ENCODE measurements around the gene RASGEF1C.

Gene RASGEF1C

GRCh38 chr5:180081481-180081880 lies 127.5 kb downstream of the RASGEF1C start:
- no peak for DNase-seq (ENCODE audit: low spot score)

DNA sequence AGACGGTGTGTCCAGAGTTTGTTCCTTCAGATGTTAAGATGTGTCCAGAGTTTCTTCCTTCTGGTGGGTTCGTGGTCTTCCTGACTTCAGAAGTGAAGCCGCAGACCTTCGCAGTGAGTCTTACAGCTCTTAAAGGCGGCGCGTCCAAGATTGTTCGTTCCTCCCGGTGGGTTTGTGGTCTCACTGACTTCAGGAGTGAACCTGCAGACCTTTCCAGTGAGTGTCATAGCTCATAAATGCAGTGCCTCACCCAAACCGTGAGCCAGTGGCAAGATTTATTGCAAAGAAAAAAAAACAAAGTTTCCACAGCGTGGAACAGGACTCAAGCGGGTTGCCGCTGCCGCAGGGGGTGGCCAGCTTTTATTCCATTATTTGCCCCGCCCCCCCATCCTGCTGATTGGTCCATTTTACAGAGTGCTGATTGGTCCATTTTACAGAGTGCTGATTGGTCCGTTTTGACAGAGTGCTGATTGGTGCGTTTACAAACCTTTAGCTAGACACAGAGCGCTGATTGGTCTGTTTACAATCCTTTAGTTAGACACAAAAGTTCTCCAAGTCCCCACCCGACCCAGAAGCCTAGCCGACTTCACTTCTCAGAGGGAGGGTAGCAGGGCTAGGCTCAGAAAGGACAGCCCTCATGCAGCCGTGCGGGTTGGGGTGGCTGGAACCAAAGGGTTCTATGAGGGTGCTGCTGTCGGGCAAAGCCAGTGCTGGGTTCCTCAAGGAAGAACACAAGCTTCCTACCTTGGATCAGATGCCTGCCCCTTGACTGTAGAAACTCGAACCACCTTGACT lies 128.3 kb downstream of the RASGEF1C start:
- no peak for DNase-seq (ENCODE audit: low spot score)

DNA sequence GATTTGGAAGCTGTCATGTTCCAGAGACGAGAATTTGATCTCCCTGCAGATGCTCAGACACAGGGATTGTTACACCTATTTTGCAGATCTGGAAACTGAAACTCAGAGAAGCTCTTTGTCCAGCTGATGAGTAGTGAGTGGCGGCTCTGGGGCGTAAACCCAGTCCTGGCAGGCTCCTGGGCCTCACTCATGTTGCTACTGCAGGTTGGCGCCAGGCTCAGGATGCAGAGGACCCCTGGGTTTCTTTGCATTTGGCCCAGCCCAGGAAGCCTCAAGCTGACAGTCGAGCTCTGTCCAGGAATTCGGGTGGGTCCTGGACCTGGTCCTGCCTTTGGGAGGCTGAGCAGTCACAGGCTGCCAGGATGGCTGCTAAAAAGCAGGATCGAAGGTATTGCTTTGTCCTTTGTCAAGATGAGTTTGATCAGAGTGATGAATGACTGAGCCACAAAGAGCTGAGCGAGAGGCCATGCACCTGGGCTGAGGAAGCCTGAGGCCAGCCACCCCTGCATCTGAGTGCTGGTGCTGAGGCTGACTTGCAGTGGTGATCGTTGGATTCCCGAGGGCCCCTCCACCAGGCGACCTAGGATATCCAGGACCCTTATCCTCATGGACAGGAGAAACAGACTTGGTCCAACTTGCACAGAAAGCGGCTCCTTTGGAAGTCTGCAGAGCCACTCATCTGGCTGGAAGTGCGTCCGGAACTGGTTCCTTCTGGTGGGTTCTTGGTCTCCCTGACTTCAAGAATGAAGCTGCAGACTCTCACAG lies 129.1 kb downstream of the RASGEF1C start:
- DNase-seq (ENCODE audit: low spot score) = no peak

DNA sequence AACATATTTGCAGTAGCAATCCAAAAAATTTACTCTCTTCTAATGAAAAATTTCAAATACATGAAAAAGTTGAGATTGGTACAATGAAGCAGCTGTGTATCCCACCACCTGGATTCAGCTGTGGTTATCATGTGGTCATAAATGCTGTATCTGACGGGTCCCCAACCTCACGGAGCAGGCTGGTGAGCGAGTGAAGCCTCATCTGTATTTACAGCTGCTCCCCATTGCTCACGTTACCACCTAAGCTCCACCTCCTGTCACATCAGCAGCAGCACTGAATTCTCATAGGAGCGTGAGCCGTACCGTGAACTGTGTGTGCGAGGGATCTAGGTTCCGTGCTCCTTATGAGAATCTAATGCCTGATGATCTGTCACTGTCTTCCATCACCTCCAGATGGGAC lies 130.7 kb downstream of the RASGEF1C start:
- no peak for DNase-seq (ENCODE audit: low spot score)

DNA sequence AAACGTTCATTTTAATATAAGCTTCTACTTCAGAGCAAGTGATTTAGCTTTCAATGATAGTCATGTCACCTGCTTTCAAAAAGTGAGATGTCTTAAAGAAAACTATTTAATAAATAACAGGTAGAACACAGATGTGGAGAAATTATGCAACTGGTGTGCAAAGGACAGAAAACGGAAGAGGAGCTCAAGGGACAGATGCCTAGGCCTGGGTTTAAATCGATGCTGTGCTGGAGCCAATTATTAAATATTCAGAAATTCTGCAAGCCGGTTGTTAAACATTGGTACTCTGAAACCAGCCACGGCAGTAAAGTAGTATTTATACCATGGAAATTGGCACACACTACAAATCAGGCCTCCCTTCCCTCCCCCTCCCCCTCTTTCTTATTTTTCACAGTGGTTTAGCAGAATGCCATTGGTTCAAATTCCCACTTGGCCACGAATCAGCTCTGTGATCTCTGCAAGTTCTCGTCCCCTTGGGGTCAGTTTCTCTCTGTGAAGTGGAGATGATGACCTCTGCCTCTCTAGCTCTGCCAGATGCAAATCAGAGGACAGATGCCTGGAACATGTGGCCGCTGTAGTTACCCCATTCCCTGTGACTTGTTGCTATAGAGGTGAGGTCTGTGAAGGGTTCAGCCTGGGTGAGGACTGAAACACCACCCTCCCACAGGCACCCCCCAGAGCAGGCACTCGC lies 131.3 kb downstream of the RASGEF1C start:
- DNase-seq (ENCODE audit: low spot score) = no peak

GRCh38 chr5:180075703-180076102 lies 133.3 kb downstream of the RASGEF1C start:
- no peak for DNase-seq (ENCODE audit: low spot score)

GRCh38 chr5:180074462-180074861 lies 134.5 kb downstream of the RASGEF1C start:
- DNase-seq (ENCODE audit: low spot score) = no peak

DNA sequence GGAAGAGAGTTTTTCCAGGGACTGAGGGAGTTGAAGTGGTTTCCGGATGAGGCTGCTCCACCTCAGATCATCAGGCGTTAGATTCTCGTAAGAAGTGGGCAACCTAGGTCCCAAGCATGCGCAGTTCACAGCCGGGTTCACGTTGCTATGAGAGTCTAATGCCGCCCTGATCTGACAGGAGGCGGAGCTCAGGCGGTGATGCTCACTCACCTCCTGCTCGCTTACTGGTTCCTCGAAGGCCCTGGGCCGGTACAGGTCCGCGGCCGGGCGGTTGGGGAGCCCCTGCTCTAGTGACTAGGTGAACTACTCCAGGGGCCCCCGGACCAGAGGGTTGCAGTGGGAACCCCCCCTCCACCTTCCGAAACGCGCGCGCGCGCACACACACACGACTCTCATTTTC lies 136.5 kb downstream of the RASGEF1C start:
- DNase-seq (ENCODE audit: low spot score) = no peak

DNA sequence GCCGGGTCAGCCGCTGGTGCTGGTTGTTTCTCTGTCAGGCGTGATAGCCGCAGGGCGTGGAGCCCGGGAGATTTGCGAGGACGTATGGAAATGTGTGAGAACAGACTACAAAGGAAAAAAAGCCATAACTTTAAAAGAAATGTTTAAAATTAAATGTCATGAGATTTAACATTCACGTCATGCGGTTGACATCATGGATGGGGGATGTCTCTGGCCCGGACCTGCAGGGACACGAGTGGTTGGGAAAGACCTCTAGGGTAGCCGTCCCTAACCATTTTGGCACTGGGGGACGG lies 136.8 kb downstream of the RASGEF1C start:
- DNase-seq (ENCODE audit: low spot score) = no peak

- peak; percentile 96 for DNase-seq (ENCODE audit: low spot score)
These were observed 137.3 kb downstream of the RASGEF1C start, which contains the start of gene RNF130 for GRCh38 chr5:180071531-180072255. RNF130 (minus strand) TSS chr5:180071759; CDS start chr5:180071702, 57 bp downstream.

GRCh38 chr5:180070756-180071530 lies 138.1 kb downstream of the RASGEF1C start:
- peak; percentile 80 for DNase-seq (ENCODE audit: low spot score)

DNA sequence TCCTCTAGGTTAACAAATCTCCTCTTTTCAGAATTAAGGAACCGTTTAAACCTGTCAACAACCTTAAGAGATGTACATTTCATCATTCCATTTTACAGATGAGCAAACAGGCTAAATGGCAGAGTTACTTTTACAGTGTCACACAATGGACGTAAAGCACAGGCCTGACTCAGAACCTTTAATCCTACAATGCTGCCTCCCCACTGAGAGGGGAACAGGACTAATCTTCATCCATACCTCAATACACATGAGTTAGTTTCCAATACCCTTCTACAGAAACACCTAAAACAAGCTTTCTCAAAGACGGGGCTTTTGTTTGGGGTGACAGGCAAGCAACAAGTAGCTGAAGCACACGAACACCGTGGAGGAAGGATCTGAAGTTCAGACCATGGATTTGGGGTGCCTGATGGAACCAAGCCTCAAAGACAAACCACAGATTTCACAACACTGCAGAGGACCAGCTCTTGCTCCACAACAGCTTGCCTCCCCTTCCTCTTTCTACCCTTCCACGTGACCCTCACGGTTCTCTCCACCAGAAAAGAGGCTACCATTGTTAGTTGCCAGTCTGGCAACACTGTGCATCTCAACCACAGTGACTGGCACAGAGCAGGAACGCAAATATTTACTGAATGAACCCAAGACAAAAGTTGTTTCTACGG lies 139.3 kb downstream of the RASGEF1C start:
- no peak for DNase-seq (ENCODE audit: low spot score)

DNA sequence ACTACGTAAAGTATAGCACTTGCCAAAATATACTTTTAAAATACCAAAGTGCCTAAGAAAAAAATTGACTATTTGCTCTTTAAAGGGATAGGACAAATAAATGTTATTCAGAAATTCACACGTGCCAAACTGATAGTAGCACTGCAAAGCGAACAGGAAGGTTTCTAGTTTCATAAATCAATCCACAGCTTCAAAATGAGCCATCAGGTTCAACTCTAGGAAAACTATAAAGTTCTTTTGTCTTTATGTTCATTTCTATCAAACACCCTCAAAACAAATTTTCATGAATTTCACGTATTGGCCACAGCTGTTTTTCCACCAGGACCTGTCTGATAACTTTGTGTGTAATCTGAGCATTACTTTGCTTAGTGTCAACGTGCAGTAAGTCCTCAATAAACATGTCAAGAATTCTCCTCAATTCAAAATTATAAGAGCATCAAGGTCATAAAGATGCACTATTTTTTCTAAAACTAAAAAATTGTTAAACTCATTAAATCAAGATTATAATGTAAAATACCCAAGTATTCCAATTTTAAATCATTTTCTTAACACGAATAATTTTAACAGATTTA lies 140.4 kb downstream of the RASGEF1C start:
- DNase-seq (ENCODE audit: low spot score) = no peak

DNA sequence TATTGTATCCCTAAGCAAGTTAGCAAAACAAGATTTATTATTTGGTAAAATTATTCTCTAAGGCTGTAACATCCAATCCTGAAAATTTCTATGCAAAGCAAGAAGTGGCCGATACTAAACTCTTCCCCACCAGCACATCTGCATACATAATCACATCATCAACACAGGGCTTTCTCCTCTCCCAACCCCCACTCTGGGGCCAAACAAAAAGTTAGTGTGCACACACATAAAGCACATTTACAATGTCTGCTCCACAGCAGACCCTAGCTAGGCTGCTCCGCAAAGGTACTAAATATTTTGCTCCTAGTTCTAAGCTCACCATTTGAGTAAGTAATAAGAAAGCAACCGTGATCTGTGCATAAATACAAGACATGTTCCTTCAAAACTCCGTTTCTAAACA lies 141.0 kb downstream of the RASGEF1C start:
- DNase-seq (ENCODE audit: low spot score) = no peak

DNA sequence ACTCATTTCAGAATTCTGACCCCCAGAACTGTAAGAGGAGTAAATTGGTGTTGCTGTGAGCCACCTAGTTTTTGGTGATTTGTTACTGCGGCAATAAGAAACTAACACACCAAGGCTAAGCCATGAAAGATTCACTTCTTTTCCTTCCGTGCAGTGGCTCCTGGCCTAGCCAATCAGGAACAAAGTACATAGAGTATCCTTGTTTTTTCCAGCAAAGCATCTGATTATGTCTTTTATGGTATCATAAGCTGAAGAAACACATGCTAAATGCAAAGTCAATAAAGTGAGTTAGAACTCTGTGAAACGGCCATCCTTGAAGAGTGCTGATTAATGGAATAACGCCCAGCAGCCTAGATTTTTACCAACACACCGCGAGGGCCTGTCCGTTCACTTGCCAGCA lies 148.8 kb downstream of the RASGEF1C start:
- no peak for DNase-seq (ENCODE audit: low spot score)

GRCh38 chr5:180059326-180059725 lies 149.7 kb downstream of the RASGEF1C start:
- DNase-seq (ENCODE audit: low spot score) = no peak

DNA sequence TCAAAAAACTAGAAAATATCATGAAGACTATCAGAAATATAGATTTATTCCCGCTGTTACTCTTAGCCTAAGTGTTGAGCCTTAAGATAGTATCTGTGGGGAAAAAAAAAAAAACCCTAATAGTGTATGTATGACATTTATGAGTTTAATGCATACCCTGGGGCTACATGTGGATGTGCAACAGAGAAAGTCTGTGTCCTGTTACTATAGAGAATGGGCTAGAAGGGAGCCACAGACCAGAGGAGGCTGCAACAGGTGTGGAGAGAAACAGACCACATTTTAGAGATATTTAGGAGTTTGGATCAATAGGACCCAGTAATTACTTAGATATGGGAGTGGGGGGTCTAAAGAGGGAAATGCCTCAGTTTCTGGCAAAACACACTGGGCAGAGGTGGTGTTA lies 152.9 kb downstream of the RASGEF1C start:
- DNase-seq (ENCODE audit: low spot score) = no peak

DNA sequence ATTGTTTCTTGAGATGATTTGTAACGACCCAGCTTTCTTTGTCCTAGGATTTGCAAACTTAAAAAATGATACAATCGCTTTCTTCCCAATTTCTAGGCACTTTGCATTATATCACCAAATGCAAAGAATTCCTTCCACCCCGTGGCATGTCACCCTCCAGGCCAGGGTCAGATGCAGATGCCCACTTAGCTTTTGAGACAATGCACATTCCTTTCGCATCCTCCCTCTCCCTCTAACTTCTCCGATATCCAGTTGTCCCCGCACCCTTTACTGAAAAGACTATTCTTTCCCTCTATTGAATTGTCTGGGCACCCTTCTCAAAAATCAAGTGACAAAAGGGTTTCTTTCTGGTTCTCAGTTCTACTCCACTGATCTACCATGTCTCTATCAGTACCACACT lies 154.8 kb downstream of the RASGEF1C start:
- no peak for DNase-seq (ENCODE audit: low spot score)

DNA sequence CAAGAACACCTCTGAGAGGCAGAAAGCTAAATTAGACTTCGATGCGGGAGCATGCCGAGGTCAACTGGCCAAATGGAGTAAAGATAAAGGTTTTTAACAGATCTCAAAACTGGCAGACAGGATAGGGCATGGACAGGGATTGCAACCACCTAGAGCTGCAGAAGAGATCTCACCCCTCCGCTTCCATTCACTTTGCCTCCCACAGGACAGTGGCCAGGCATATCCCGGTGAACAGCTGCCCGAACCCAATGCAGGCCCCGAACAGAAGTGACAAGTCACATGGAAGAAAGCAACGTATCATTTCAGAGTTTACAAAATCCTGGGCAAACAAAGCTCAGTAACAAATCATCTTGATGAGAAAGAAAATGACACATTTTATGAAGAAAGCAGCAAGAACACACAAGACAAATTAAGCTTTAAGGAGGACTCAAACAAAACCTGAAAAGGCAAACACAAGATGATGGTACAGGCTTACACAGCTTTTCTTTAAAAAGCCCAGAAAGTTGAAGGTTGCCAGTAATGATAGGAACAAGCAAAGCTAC lies 155.9 kb downstream of the RASGEF1C start:
- DNase-seq (ENCODE audit: low spot score) = no peak

DNA sequence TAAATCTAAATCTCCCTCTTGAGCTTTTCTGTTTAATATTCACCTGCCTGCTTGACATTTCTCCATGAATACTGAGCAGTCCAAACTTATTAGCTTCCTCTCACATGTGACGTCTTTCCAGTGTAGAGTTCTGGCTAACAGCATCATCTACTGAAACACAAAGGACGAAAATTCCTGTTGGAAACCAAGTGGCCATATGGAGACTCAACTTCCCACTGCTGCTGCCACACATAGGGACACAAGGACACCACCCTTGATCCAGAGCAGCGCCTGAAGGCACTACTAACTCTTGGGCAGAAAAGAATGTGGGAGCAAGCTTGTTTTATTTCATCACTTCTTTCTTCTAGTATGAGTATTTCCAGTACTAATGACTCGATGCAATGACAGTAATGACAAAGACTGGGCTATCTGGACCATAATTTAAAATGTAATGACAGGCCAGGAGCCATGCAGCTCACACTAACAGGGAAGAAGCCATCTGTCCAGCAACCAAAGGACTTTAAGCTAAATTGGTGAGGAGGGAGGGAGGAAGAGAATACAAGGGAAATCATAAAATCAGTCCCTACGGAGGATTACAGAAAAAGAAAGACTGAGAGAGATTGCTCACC lies 156.7 kb downstream of the RASGEF1C start:
- no peak for DNase-seq (ENCODE audit: low spot score)

Data from left forelimb (tissue), 1 donor.